Smooth muscle cell (in vitro differentiated cells): ENCODE results near the gene CABP5. TPM values are rescaled to one million over a fixed set of nuclear protein-coding genes. Genes with fewer than 3 reads are reported as not detected.

Experiments
- DNase-seq: peaks from one replicate; lab custom pipeline; 2025; ENCODE audit not compliant: unreplicated experiment; lab: John Stamatoyannopoulos, UW
- H2AFZ ChIP-seq: fragments of 200-600 bp; sonication (generic); 2 replicates; pipeline ENCODE4 v1.6.0; 2016; ENCODE audit warnings: antibody characterized with exemption, low read depth, mild to moderate bottlenecking
- H3F3A ChIP-seq: fragments of 200-600 bp; sonication (generic); 2 replicates; pipeline ENCODE4 v1.6.0; 2017; ENCODE audit warnings: antibody characterized with exemption, low read depth
- H3K27ac ChIP-seq: fragments of 200-600 bp; sonication (generic); 2 replicates; pipeline ENCODE4 v1.5.1; 2016; ENCODE audit warnings: low read depth, mild to moderate bottlenecking
- H3K27me3 ChIP-seq: fragments of 200-600 bp; sonication (generic); 2 replicates; pipeline ENCODE4 v1.6.1; 2016; ENCODE audit warnings: low read depth, mild to moderate bottlenecking
- H3K36me3 ChIP-seq: fragments of 200-600 bp; sonication (generic); 2 replicates; pipeline ENCODE4 v1.5.1; 2016; ENCODE audit warnings: low read depth
- H3K4me1 ChIP-seq: fragments of 200-600 bp; sonication (generic); 2 replicates; pipeline ENCODE4 v1.5.1; 2016; ENCODE audit warnings: low read depth
- H3K4me2 ChIP-seq: fragments of 200-600 bp; sonication (generic); 2 replicates; pipeline ENCODE4 v1.6.0; 2016; ENCODE audit warnings: mild to moderate bottlenecking
- H3K4me3 ChIP-seq: fragments of 200-600 bp; sonication (generic); 2 replicates; pipeline ENCODE4 v1.5.1; 2016; ENCODE audit warnings: mild to moderate bottlenecking
- H3K79me2 ChIP-seq: fragments of 200-600 bp; sonication (generic); 2 replicates; pipeline ENCODE4 v1.6.0; 2016; ENCODE audit warnings: low read depth, mild to moderate bottlenecking
- H3K9ac ChIP-seq: fragments of 200-600 bp; sonication (generic); 2 replicates; pipeline ENCODE4 v1.6.0; 2016; ENCODE audit warnings: low read depth
- H3K9me3 ChIP-seq: fragments of 200-600 bp; sonication (generic); replicated peaks from 2 replicates; pipeline ENCODE4 v1.5.1; 2016; ENCODE audit warnings: low read depth
- H4K20me1 ChIP-seq: fragments of 200-600 bp; sonication (generic); 2 replicates; pipeline ENCODE4 v1.6.0; 2016; ENCODE audit warnings: low read depth
- CTCF ChIP-seq: fragments of 200-600 bp; sonication (generic); IDR thresholded peaks from 2 replicates; pipeline ENCODE4 v1.5.1; 2017; ENCODE audit warnings: borderline replicate concordance, mild to moderate bottlenecking, antibody characterized with exemption; ENCODE audit not compliant: insufficient read depth, poor library complexity, severe bottlenecking
- WGBS: methylation state at CpG from one replicate; pipeline ENCODE4 v1.1.7; 2016; ENCODE audit warnings: low lambda C conversion rate; 5-methylcytosine and 5-hydroxymethylcytosine counted together
- polyA plus RNA-seq: library from polyadenylated mRNA; unstranded; fragments of >200 nt; fragmentation: Nextera tagmentation; extraction: Ambion mirVana; gene quantifications from 2 replicates; pipeline ENCODE4 v1.2.1, GENCODE V29; 2016
- total RNA-seq: library from RNA; depleted of rRNA; stranded (reverse); fragments of >200 nt; gene quantifications from 2 replicates; pipeline ENCODE4 v1.2.3, GENCODE V29; 2014

Gene CABP5
- total and polyA plus RNA-seq, 2 experiments from 2014 or later, result not detected

GRCh38 chr19:48060381-48060780 is 16.5 kb upstream of the CABP5 start:
- 87% methylated on average over 5 of the region's 5 CpGs for WGBS

GRCh38 chr19:48059331-48059730 is 15.5 kb upstream of the CABP5 start:
- no peak for DNase-seq
- no peak overlapping the region for H3K4me3 ChIP-seq
- H2AFZ ChIP-seq, result no peak overlapping the region
- H3K27me3 ChIP-seq, result no peaks in the 10 kb centered on the region
- no peaks in the 10 kb centered on the region for H3K79me2 ChIP-seq
- TF ChIP-seq CTCF, result no peak
- no peaks in the 10 kb centered on the region for H3K4me1 ChIP-seq
- H3K9me3 ChIP-seq, result no peaks in the 10 kb centered on the region
- no peak overlapping the region for H3K27ac ChIP-seq
- 94% methylated on average over 6 of the region's 6 CpGs for WGBS
- H3K36me3 ChIP-seq, result no peaks in the 10 kb centered on the region
- H3K9ac ChIP-seq, result no peak overlapping the region
- no peak overlapping the region for H3K4me2 ChIP-seq
- H3F3A ChIP-seq, result no peaks in the 10 kb centered on the region
- H4K20me1 ChIP-seq, result no peaks in the 10 kb centered on the region

More at GRCh38 chr19:48060381-48060780, 16.5 kb upstream of the CABP5 start:
- no peaks in the 10 kb centered on the region for H3K36me3 ChIP-seq
- TF ChIP-seq CTCF, result no peak
- H2AFZ ChIP-seq, result no peak overlapping the region
- H4K20me1 ChIP-seq, result no peaks in the 10 kb centered on the region
- H3K79me2 ChIP-seq, result no peaks in the 10 kb centered on the region
- H3K4me1 ChIP-seq, result no peaks in the 10 kb centered on the region
- no peaks in the 10 kb centered on the region for H3K9me3 ChIP-seq
- no peak overlapping the region for H3K27ac ChIP-seq
- no peak overlapping the region for H3K9ac ChIP-seq
- DNase-seq, result no peak
- H3K27me3 ChIP-seq, result no peaks in the 10 kb centered on the region
- H3F3A ChIP-seq, result no peaks in the 10 kb centered on the region
- no peak overlapping the region for H3K4me3 ChIP-seq
- no peak overlapping the region for H3K4me2 ChIP-seq

- Histone ChIP-seq H3K4me3 (no peak overlapping the region), H3K9me3 (no peaks in the 10 kb centered on the region), H3K4me2 (no peak overlapping the region), H3K27ac (no peak overlapping the region), H3K4me1 (no peaks in the 10 kb centered on the region), H3K36me3 (no peaks in the 10 kb centered on the region), H3K9ac (no peak overlapping the region), H3K27me3 (no peaks in the 10 kb centered on the region), H2AFZ (no peak overlapping the region), H4K20me1 (no peaks in the 10 kb centered on the region), H3F3A (no peaks in the 10 kb centered on the region), H3K79me2 (no peaks in the 10 kb centered on the region)
- no peak for DNase-seq
- no peak for TF ChIP-seq CTCF
- 83% methylated on average over 5 of the region's 5 CpGs for WGBS
These were observed 10.0 kb upstream of the CABP5 start for GRCh38 chr19:48053856-48054255.

GRCh38 chr19:48053076-48053475 is 9.2 kb upstream of the CABP5 start:
- H3K27ac ChIP-seq, result no peak overlapping the region
- WGBS, result 83% methylated on average over 5 of the region's 5 CpGs
- H2AFZ ChIP-seq, result no peak overlapping the region
- H3K4me1 ChIP-seq, result no peaks in the 10 kb centered on the region
- no peak overlapping the region for H3K4me3 ChIP-seq
- TF ChIP-seq CTCF, result no peak
- no peak for DNase-seq
- H3K36me3 ChIP-seq, result no peaks in the 10 kb centered on the region
- H3F3A ChIP-seq, result no peaks in the 10 kb centered on the region
- H3K27me3 ChIP-seq, result no peaks in the 10 kb centered on the region
- no peaks in the 10 kb centered on the region for H4K20me1 ChIP-seq
- no peak overlapping the region for H3K9ac ChIP-seq
- H3K79me2 ChIP-seq, result no peaks in the 10 kb centered on the region
- H3K4me2 ChIP-seq, result no peak overlapping the region
- H3K9me3 ChIP-seq, result no peaks in the 10 kb centered on the region
